Endothelial cell of umbilical vein (primary cell): ENCODE results near the gene SCAMP5. TPM values are rescaled to one million over a fixed set of nuclear protein-coding genes. Genes with fewer than 3 reads are reported as not detected.

Experiments
- BruUV-seq: library from RNA; stranded (reverse); fragments of 400-500 nt; replicated peaks from 2 replicates; lab custom pipeline; 2021; lab: Mats Ljungman, UMichigan
- CTCF ChIA-PET: fragments of 300-600, 350-600 bp; sonication (Branson Sonifier 250); formaldehyde crosslinking; loops from one replicate; lab custom pipeline; 2021; ENCODE audit warnings: antibody characterized with exemption, inconsistent platforms; lab: Charles Lee
- POLR2A ChIA-PET: fragments of 300-600, 350-600 bp; sonication (Branson Sonifier 250); formaldehyde crosslinking; loops from one replicate; lab custom pipeline; 2021; ENCODE audit warnings: antibody characterized with exemption, inconsistent platforms; lab: Charles Lee
- DNase-seq: peaks from one replicate; pipeline ENCODE4 v3.0.0-alpha.2; 2011; ENCODE audit warnings: low read depth, low spot score
- FAIRE-seq: peaks from 2 replicates; lab custom pipeline; 2011; peaks lifted over from hg19 to GRCh38; lab: Jason Lieb, UNC
- H2AFZ ChIP-seq: 2 replicates; pipeline ENCODE4 v1.6.0; 2012; ENCODE audit warnings: low read depth, low read length, control low read depth, inconsistent platforms
- H3K27ac ChIP-seq: 2 replicates; pipeline ENCODE4 v1.5.1; 2011; ENCODE audit warnings: low read depth, mild to moderate bottlenecking, control low read depth, low read length, moderate library complexity; ENCODE audit not compliant: insufficient read depth
- H3K27me3 ChIP-seq, 2 experiments: 2 replicates each; pipeline versions ENCODE4 v1.6.0 to v1.6.1; 2011; ENCODE audit warnings: low read length in 2 of 2, mixed read lengths in 1 of 2; ENCODE audit not compliant: control insufficient read depth in 2 of 2, insufficient read depth in 2 of 2
- H3K36me3 ChIP-seq, 2 experiments: 2 replicates in 1 of 2; 3 replicates in 1 of 2; pipeline ENCODE4 v1.5.1; 2011; ENCODE audit warnings: low read length in 2 of 2, mild to moderate bottlenecking in 1 of 2, moderate library complexity in 1 of 2; ENCODE audit not compliant: control insufficient read depth in 2 of 2, insufficient read depth in 2 of 2; ENCODE audit errors: extremely low read depth in 1 of 2
- H3K4me1 ChIP-seq: 3 replicates; pipeline ENCODE4 v1.5.1; 2011; ENCODE audit warnings: mild to moderate bottlenecking, low read length; ENCODE audit not compliant: control insufficient read depth, insufficient read depth; ENCODE audit errors: extremely low read depth
- H3K4me2 ChIP-seq: 2 replicates; pipeline ENCODE4 v1.6.1; 2011; ENCODE audit warnings: low read length, control low read depth, mixed read lengths; ENCODE audit not compliant: insufficient read depth
- H3K4me3 ChIP-seq, 3 experiments: fragments of 200-600 bp in 1 of 3; sonication (generic), shearing (Covaris generic) in 1 of 3; replicated peaks in 1 of 3; 2 replicates each; pipeline ENCODE4 v1.5.1; 2011 to 2016; ENCODE audit warnings: control low read depth in 3 of 3, low read length in 3 of 3, mild to moderate bottlenecking in 2 of 3, inconsistent platforms in 1 of 3, low read depth in 1 of 3, moderate library complexity in 1 of 3; ENCODE audit not compliant: insufficient read depth in 1 of 3
- H3K79me2 ChIP-seq: 2 replicates; pipeline ENCODE4 v1.6.0; 2012; ENCODE audit warnings: low read length, inconsistent platforms; ENCODE audit not compliant: control insufficient read depth, insufficient read depth
- H3K9ac ChIP-seq: replicated peaks from 2 replicates; pipeline ENCODE3; 2011; ENCODE audit warnings: low read length, control low read depth; ENCODE audit not compliant: insufficient read depth; ENCODE audit errors: extremely low read depth
- H3K9me1 ChIP-seq: replicated peaks from 3 replicates; pipeline ENCODE4 v1.6.0; 2011; ENCODE audit warnings: mild to moderate bottlenecking, low read length; ENCODE audit not compliant: control insufficient read depth, insufficient read depth; ENCODE audit errors: extremely low read depth
- H3K9me3 ChIP-seq: replicated peaks from 2 replicates; pipeline ENCODE4 v1.5.1; 2012; ENCODE audit warnings: low read length, inconsistent platforms; ENCODE audit not compliant: control insufficient read depth, insufficient read depth
- H4K20me1 ChIP-seq: replicated peaks from 2 replicates; pipeline ENCODE3; 2011; ENCODE audit warnings: mild to moderate bottlenecking, low read length; ENCODE audit not compliant: control insufficient read depth, insufficient read depth; ENCODE audit errors: extremely low read depth
- CTCF ChIP-seq, 2 donors: IDR thresholded peaks; 1 replicate in 1 of 2; 2 replicates in 1 of 2; pipeline ENCODE4 v1.5.1; 2011; ENCODE audit warnings: low read length in 2 of 2, mild to moderate bottlenecking in 2 of 2, moderate library complexity in 2 of 2, control low read depth in 1 of 2, inconsistent platforms in 1 of 2, low read depth in 1 of 2; ENCODE audit not compliant: insufficient read depth in 1 of 2; ENCODE audit errors: extremely low read depth in 1 of 2
- FOS ChIP-seq: IDR thresholded peaks from 2 replicates; pipeline ENCODE4 v1.6.1; 2011; ENCODE audit warnings: mild to moderate bottlenecking, low read length, moderate library complexity, borderline replicate concordance; ENCODE audit not compliant: insufficient read depth
- JUN ChIP-seq: IDR thresholded peaks from 2 replicates; pipeline ENCODE4 v1.6.1; 2011; ENCODE audit warnings: borderline replicate concordance, low read depth; ENCODE audit not compliant: insufficient read length, insufficient read depth
- MYC ChIP-seq: IDR thresholded peaks from one replicate; pipeline ENCODE4 v1.6.1; 2011; ENCODE audit warnings: mild to moderate bottlenecking, low read depth, low read length
- dilution Hi-C: fragments of 300-500 bp; cut with MboI; formaldehyde crosslinking; loops from one replicate; pipeline ENCODE4 v1.15.0; 2019; ENCODE audit warnings: low sequenced_read_pairs; ENCODE audit not compliant: extremely low pct_ligation_motif_present
- intact Hi-C: fragments of 100-400 bp; cut with micrococcal nuclease; formaldehyde crosslinking; loops from one replicate; pipeline ENCODE4 v1.10.0; 2022
- polyA plus RNA-seq, 4 experiments: library from polyadenylated mRNA; depleted of rRNA in 3 of 4; stranded (reverse) in 3 of 4; unstranded in 1 of 4; fragments of >200 nt; gene quantifications; 2 replicates each; pipeline versions ENCODE4 v1.2.1 to v1.2.3, GENCODE V29; 2011 to 2012; ENCODE audit warnings: missing spikeins in 1 of 4
- total RNA-seq: library from RNA; stranded (reverse); gene quantifications from 2 replicates; pipeline ENCODE4 v1.2.3, GENCODE V29; 2021
- TF ChIP-seq, protein P1 (sequence below): IDR thresholded peaks from 2 replicates; pipeline ENCODE4 v1.6.1; 2011; ENCODE audit not compliant: insufficient read depth, insufficient read length

Gene SCAMP5
- total and polyA plus RNA-seq, 2 donors (not counting 3 experiments of a cell fraction or from before 2014, with no cell fraction given): 1.9 to 6.2 TPM

GRCh38 chr15:74964794-74965193 lies 30.6 kb upstream of the SCAMP5 start:
- no peak overlapping the region for H2AFZ ChIP-seq
- no peak overlapping the region for H3K4me3 ChIP-seq
- no peak overlapping the region for H3K9ac ChIP-seq
- H3K27me3 ChIP-seq: no peaks in the 10 kb centered on the region
- H3K9me1 ChIP-seq: no peaks in the 10 kb centered on the region
- intact Hi-C loops: loop anchor here (5.0 kb wide), 1 partner anchor 488 kb away; the partner anchor contains the start of gene SIN3A
- BruUV-seq: no TSS peak
- FAIRE-seq (peak; percentile 84), DNase-seq (peak; percentile 73)
- H3K4me1 ChIP-seq: peaks cover 34% of the 10 kb centered on the region
- TF ChIP-seq MYC (peak; percentile 40), JUN (peak; percentile 65), FOS (peak; percentile 72)
- TF ChIP-seq, protein P1, sequence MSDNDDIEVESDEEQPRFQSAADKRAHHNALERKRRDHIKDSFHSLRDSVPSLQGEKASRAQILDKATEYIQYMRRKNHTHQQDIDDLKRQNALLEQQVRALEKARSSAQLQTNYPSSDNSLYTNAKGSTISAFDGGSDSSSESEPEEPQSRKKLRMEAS: no peak
- H3K27ac ChIP-seq: peak overlapping the region; percentile 44
- dilution Hi-C loops: no loop called here
- CTCF ChIA-PET: interaction anchor here (0.8 to 4.9 kb wide), 5 partner anchors 8 to 194 kb away, joined by 4 to 20 read pairs (median 7); partner anchors contain the start of gene RPP25
- H4K20me1 ChIP-seq: no peaks in the 10 kb centered on the region
- H3K4me2 ChIP-seq: peak overlapping the region; percentile 32
- H3K9me3 ChIP-seq: no peaks in the 10 kb centered on the region
- H3K79me2 ChIP-seq: no peaks in the 10 kb centered on the region
- H3K36me3 ChIP-seq: no peaks in the 10 kb centered on the region
- POLR2A ChIA-PET: no interaction called here

DNA sequence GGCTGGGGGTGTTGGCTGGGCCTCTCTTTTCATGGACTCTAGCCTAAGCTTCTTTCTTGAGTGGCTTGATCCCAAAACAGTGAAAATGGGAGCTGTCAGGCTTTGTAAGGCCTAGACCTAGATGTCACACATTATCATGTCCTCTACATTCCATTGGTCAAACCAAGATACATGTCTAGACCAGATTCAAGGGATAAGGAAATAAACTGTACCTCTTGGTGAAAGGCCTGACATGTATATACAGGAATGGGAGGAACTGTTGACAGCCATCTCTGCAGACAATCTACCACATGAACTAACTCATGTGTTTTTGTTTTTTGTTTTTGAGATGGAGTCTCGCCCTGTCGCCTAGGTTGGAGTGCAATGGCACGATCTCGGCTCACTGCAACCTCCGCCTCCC lies 27.7 kb upstream of the SCAMP5 start:
- H3K79me2 ChIP-seq: no peaks in the 10 kb centered on the region
- no peak overlapping the region for H3K4me2 ChIP-seq
- no peak overlapping the region for H3K4me3 ChIP-seq
- TF ChIP-seq CTCF (IDR thresholded peaks at IDR 0.05; ENCODE audit: extremely low read depth in 1 of 2, insufficient read depth in 1 of 2, low read depth in 1 of 2, low read length in 2 of 2): no peak
- no peak for TF ChIP-seq FOS
- BruUV-seq: no TSS peak
- no peak overlapping the region for H2AFZ ChIP-seq
- H3K9me1 ChIP-seq: no peaks in the 10 kb centered on the region
- ChIA-PET POLR2A (no interaction called here), CTCF (interaction anchor here (1.0 to 4.9 kb wide), 3 partner anchors 11 to 66 kb away, joined by 3 to 20 read pairs (median 3); partner anchors contain the start of gene RPP25)
- H4K20me1 ChIP-seq: no peaks in the 10 kb centered on the region
- intact Hi-C loops: no loop called here
- DNase-seq (no peak), FAIRE-seq (no peak)
- no peaks in the 10 kb centered on the region for H3K9me3 ChIP-seq
- no peaks in the 10 kb centered on the region for H3K27me3 ChIP-seq
- H3K36me3 ChIP-seq: no peaks in the 10 kb centered on the region
- no peak overlapping the region for H3K9ac ChIP-seq
- no peak overlapping the region for H3K27ac ChIP-seq
- dilution Hi-C loops: no loop called here
- peaks cover 16% of the 10 kb centered on the region for H3K4me1 ChIP-seq
